HFF-Myc (cell line): ENCODE data around the gene RHBDF1.

ENCODE experiments used
- DNase-seq: peaks from one replicate; pipeline ENCODE4 v3.0.0-alpha.2; 2011; ENCODE audit warnings: low read depth; ENCODE audit errors: extremely low read depth
- H3K4me3 ChIP-seq: replicated peaks from 2 replicates; pipeline ENCODE4 v1.5.1; 2011; ENCODE audit warnings: low read depth, mild to moderate bottlenecking, control low read depth, low read length
- TF ChIP-seq, protein P1 (sequence below): IDR thresholded peaks from 2 replicates; pipeline ENCODE4 v1.5.1; 2012; ENCODE audit warnings: mild to moderate bottlenecking, low read depth, low read length, control low read depth; ENCODE audit errors: missing control alignments

RHBDF1 gene

DNA sequence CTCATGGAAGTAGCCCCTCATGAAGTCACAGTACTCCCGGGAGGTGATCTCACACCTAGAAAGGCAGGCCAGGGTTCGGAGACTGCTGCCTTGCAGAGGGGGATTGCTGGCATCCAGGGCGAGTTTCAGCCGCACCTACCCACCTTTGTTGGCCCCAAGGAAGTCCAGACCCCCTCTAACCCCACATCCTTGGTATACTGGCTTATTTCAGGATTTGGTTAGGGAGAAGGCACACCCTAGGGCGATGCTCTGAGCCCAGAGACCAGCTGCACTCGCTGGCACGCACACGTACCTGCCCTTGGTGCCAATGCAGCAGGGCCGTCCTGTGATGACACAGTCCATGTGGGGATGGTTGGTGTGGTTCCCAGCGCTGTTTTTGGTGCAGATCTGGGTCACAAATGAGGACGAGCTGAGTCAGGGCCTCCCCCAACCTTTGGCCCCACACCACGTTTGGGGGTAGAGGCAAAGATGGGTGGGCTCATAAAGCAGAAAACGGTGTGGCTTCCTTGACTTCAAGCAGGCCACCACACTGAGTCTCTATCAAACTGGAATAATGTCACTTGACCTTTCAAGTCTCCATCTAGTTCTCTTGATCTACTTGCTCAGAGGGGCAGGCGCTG lies 12.9 kb downstream of the RHBDF1 start:
- H3K4me3 ChIP-seq, result no peak overlapping the region
- TF ChIP-seq, protein P1, sequence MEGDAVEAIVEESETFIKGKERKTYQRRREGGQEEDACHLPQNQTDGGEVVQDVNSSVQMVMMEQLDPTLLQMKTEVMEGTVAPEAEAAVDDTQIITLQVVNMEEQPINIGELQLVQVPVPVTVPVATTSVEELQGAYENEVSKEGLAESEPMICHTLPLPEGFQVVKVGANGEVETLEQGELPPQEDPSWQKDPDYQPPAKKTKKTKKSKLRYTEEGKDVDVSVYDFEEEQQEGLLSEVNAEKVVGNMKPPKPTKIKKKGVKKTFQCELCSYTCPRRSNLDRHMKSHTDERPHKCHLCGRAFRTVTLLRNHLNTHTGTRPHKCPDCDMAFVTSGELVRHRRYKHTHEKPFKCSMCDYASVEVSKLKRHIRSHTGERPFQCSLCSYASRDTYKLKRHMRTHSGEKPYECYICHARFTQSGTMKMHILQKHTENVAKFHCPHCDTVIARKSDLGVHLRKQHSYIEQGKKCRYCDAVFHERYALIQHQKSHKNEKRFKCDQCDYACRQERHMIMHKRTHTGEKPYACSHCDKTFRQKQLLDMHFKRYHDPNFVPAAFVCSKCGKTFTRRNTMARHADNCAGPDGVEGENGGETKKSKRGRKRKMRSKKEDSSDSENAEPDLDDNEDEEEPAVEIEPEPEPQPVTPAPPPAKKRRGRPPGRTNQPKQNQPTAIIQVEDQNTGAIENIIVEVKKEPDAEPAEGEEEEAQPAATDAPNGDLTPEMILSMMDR, result no peak
- no peak for DNase-seq

DNA sequence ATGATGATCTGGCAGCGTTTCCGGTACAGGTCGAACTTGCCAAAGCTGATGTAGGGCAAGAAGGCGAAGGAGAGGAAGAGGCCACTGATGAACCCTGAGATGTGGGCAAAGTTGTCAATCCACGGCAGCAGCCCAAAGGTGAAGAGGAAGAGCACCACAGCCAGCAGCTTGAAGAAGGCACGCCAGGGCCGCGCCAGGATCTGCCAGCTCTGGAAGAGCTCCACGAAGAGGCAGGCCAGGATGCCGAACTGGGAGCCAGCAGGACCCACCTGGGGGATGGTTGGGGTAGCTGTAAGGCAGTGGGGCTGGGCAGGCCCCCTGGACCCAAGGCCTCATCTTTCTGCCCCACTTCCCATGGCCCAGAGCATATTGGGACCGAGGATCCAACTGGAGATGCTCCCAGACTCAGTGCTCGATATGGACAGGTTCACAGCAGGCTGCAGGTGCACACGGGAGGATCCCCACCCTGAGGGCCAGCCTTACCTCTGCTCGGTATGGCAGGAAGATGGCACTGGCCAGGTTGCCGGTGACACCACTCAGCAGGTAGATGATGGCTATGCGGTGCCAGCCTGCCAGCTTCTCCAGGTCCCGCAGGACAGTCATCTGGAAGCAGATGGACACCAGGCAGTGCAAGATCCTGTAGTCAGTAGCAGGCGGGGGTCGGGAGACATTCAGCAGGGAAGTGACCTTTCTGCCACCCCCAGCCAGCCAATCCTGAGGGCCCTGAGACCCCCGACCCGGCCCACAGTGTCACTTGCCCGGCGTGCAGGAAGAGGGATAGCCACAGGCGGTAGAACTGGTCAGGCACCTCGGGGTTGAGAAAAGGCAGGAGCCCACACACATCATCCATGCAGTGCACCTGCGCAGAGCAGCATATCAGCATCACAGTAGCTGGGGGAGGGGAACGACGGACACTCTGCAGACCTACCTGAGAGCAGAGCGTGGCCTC lies 13.7 kb downstream of the RHBDF1 start:
- DNase-seq, result no peak
- H3K4me3 ChIP-seq, result no peak overlapping the region
- TF ChIP-seq, protein P1, result no peak

DNA sequence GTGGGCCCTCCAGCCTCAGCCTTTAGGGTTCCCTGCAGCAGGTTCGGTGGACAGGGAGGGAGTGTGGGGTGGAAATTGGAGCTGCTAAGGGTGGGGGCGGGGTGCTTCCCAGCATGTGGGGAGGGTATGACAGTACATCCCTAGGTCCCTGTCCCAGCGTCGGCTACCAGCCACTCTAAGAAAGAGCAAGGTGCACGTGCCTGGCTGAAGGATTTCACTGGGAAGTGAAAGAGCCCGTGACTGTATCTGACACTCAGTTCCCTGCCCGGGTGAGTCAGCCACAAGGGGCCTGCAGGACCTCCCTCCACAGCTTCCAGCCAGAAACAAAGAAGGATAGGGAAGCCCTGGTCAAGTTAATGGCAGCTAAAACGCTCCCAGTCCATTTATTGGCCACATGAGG lies 14.7 kb downstream of the RHBDF1 start:
- no peak overlapping the region for H3K4me3 ChIP-seq
- TF ChIP-seq, protein P1, result no peak
- no peak for DNase-seq

DNA sequence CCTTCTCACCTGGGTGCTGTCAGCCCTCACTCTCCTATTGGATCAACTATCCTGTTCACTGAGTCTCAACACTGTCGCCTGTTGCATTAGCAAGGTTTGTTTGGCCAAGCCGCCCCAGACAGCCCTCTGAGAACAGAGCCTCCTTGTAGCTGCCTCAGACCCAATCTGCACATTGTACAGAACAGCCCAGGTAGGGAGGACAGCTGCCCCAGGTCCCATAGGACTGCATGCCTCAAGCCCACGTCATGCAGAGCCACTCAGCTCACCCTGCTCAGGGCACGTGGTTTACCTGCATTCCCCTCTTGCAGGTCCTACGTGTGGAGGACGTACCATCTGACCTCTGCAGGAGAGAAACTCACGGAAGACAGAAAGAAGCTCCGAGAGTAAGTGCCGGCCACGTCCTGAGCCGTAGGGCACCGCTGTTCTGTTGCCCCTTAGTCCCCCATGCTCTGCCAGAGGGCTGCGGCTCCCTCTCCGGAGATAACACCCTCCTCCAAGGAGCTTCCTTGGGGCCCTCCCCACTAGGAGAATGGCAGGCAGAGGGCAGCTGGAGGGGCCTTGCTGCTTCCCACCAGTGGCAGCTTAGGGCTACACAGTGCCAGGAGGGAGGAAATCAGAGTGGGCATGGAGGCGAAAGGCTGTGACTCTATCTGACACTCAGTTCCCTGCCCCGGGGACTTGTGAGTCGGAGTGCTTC lies 16.1 kb downstream of the RHBDF1 start:
- DNase-seq, result no peak
- TF ChIP-seq, protein P1, result no peak
- no peak overlapping the region for H3K4me3 ChIP-seq

DNA sequence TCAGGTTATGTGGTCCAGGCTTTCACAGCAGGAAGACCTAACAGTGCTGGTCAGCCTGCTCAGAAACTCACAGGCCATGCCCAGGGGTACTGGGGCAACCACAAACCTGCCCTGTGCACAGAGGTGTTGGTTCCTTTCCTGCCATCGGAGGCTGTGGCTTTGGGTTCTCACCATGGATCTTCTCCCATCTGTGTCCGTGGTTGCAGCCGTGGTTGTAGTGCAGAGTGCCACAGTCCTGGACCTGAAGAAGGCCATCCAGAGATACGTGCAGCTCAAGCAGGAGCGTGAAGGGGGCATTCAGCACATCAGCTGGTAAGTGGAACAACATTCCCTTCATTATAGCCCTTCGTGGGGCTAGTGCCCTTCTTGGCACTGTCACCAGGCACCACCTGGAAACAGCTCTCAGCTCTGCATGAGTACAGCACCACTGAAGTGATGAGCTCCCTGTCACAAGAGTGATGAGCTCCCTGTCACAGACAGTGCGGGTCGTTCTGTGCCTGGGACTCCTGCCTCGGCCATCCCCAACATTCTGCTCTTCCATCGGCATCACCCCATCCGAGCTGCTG lies 16.8 kb downstream of the RHBDF1 start:
- TF ChIP-seq, protein P1, result no peak

DNA sequence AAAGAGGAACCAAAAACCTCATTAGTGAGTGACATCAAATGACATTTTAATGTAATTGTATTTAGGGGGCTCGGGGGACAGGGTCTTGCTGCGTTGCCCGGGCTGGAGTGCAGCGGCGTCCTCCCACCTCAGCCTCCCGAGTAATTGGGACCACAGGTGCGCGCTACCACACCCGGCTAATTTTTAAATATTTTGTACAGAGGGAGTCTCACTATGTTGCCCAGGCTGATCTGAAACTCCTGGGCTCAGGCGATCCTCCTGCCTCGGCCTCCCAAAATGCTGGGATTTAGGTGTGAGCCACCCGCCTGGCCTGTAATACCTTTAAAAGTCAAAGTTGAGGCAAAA lies 18.2 kb downstream of the RHBDF1 start:
- TF ChIP-seq, protein P1, result no peak
- H3K4me3 ChIP-seq, result peak overlapping the region; percentile 84
- no peak for DNase-seq

More for the DNA sequence above, 16.8 kb downstream of the RHBDF1 start:
- H3K4me3 ChIP-seq, result no peak overlapping the region
- DNase-seq, result no peak
